NT2/D1 (cell line): ENCODE data around the gene SLC4A1.

Experiments
- SUZ12 ChIP-seq: IDR thresholded peaks from 2 replicates; pipeline ENCODE4 v1.6.1; 2011; ENCODE audit not compliant: insufficient read length, insufficient read depth; ENCODE audit errors: extremely low read depth
- YY1 ChIP-seq: IDR thresholded peaks from 2 replicates; pipeline ENCODE4 v1.6.1; 2011; ENCODE audit not compliant: insufficient read length, insufficient read depth

GRCh38 chr17:44309472-44309871 is 41.5 kb upstream of the SLC4A1 start:
- TF ChIP-seq SUZ12 (no peak), YY1 (no peak)
